GM19025 (cell line): ENCODE data around the gene ELAC2.

Experiments
- ATAC-seq: cut with Tn5 transposase; IDR thresholded peaks from one replicate; pipeline ENCODE4 v1.9.1; 2021; ENCODE audit warnings: mild to moderate bottlenecking, low read depth, moderate library complexity; ENCODE audit not compliant: unreplicated experiment

ELAC2 gene

GRCh38 chr17:13017655-13018459 lies at the start of gene ELAC2:
ELAC2 (minus strand) TSS chr17:13018027; CDS start chr17:13017947, 80 bp downstream.
- peak; percentile 98 for ATAC-seq

GRCh38 chr17:13065032-13065431 lies 47.2 kb upstream of the ELAC2 start:
- no peak for ATAC-seq

GRCh38 chr17:13055131-13055530 lies 37.3 kb upstream of the ELAC2 start:
- no peak for ATAC-seq

- ATAC-seq = no peak
Observed at GRCh38 chr17:13054666-13055065, 36.8 kb upstream of the ELAC2 start.

- ATAC-seq = no peak
Observed at GRCh38 chr17:13051915-13052314, 34.1 kb upstream of the ELAC2 start.

- ATAC-seq = no peak
Observed at GRCh38 chr17:13047011-13047606, 29.3 kb upstream of the ELAC2 start.

GRCh38 chr17:13046361-13046760 lies 28.5 kb upstream of the ELAC2 start:
- no peak for ATAC-seq

- ATAC-seq = no peak
Observed at GRCh38 chr17:13044572-13045065, 26.8 kb upstream of the ELAC2 start.

- no peak for ATAC-seq
Observed at GRCh38 chr17:13038931-13039665, 21.3 kb upstream of the ELAC2 start.

GRCh38 chr17:13036751-13037150 lies 18.9 kb upstream of the ELAC2 start:
- ATAC-seq = no peak

GRCh38 chr17:13035420-13035819 lies 17.6 kb upstream of the ELAC2 start:
- no peak for ATAC-seq

GRCh38 chr17:13031718-13032350 lies 14.0 kb upstream of the ELAC2 start:
- ATAC-seq = peak; percentile 64

GRCh38 chr17:13030459-13031300 lies 12.9 kb upstream of the ELAC2 start:
- no peak for ATAC-seq

GRCh38 chr17:13030056-13030455 lies 12.2 kb upstream of the ELAC2 start:
- no peak for ATAC-seq

GRCh38 chr17:13029340-13029739 lies 11.5 kb upstream of the ELAC2 start:
- no peak for ATAC-seq

- ATAC-seq = no peak
Observed at GRCh38 chr17:13027246-13027645, 9.4 kb upstream of the ELAC2 start.

GRCh38 chr17:13025687-13026086 lies 7.9 kb upstream of the ELAC2 start:
- no peak for ATAC-seq

- no peak for ATAC-seq
Observed at GRCh38 chr17:13025258-13025627, 7.4 kb upstream of the ELAC2 start.

- ATAC-seq = peak; percentile 92
Observed at GRCh38 chr17:13024526-13025257, 6.9 kb upstream of the ELAC2 start.
